DND-41 (cell line): ENCODE data around the gene RALA.

Source experiments
- ATAC-seq: fragments of 200-7000 bp; cut with Tn5 transposase; 3 replicates; pipeline ENCODE4 v1.9.1; 2021; ENCODE audit warnings: low read depth; ENCODE audit not compliant: insufficient read depth
- DNase-seq: peaks from one replicate; pipeline ENCODE4 v3.0.0-alpha.2; 2020
- H2AFZ ChIP-seq: 2 replicates; pipeline ENCODE4 v1.6.0; 2012; ENCODE audit warnings: low read depth, low read length
- H3K27ac ChIP-seq: 2 replicates; pipeline ENCODE4 v1.5.1; 2012; ENCODE audit warnings: low read length, inconsistent platforms
- H3K27me3 ChIP-seq: fragments of 200-600 bp; sonication (generic); 2 replicates; pipeline ENCODE4 v1.6.0; 2012; ENCODE audit warnings: low read length, mild to moderate bottlenecking, inconsistent platforms; ENCODE audit not compliant: insufficient read depth, poor library complexity
- H3K36me3 ChIP-seq: 2 replicates; pipeline ENCODE4 v1.5.1; 2012; ENCODE audit warnings: low read length, inconsistent platforms; ENCODE audit not compliant: insufficient read depth
- H3K4me1 ChIP-seq: 2 replicates; pipeline ENCODE4 v1.5.1; 2012; ENCODE audit warnings: mild to moderate bottlenecking, low read length; ENCODE audit not compliant: insufficient read depth
- H3K4me2 ChIP-seq: 2 replicates; pipeline ENCODE4 v1.6.0; 2012; ENCODE audit warnings: mild to moderate bottlenecking, moderate library complexity, low read length, inconsistent platforms; ENCODE audit not compliant: insufficient read depth
- H3K4me3 ChIP-seq, 2 experiments: fragments of 200-600 bp in 1 of 2; shearing (Covaris generic) in 1 of 2; 2 replicates each; pipeline ENCODE4 v1.5.1; 2012 to 2016; ENCODE audit warnings: inconsistent platforms in 2 of 2, low read length in 2 of 2, mild to moderate bottlenecking in 2 of 2, low read depth in 1 of 2, moderate library complexity in 1 of 2
- H3K79me2 ChIP-seq: 2 replicates; pipeline ENCODE4 v1.6.0; 2012; ENCODE audit warnings: low read length, inconsistent platforms; ENCODE audit not compliant: insufficient read depth
- H3K9ac ChIP-seq: 2 replicates; pipeline ENCODE4 v1.6.0; 2012; ENCODE audit warnings: low read depth, mild to moderate bottlenecking, inconsistent platforms, low read length, moderate library complexity
- H3K9me3 ChIP-seq: 2 replicates; pipeline ENCODE4 v1.5.1; 2012; ENCODE audit warnings: low read length, moderate library complexity, mild to moderate bottlenecking, inconsistent platforms; ENCODE audit not compliant: insufficient read depth, severe bottlenecking
- H4K20me1 ChIP-seq: 2 replicates; pipeline ENCODE4 v1.6.0; 2012; ENCODE audit warnings: low read length; ENCODE audit not compliant: insufficient read depth
- CTCF ChIP-seq: IDR thresholded peaks from 2 replicates; pipeline ENCODE4 v1.5.1; 2012; ENCODE audit warnings: borderline replicate concordance, low read length, moderate library complexity, mild to moderate bottlenecking; ENCODE audit not compliant: poor library complexity, severe bottlenecking; ENCODE audit errors: extremely low read depth
- EZH2 ChIP-seq: IDR thresholded peaks from 3 replicates; pipeline ENCODE4 v1.6.1; 2012; ENCODE audit warnings: borderline replicate concordance, low read depth, mild to moderate bottlenecking, moderate library complexity, low read length, inconsistent platforms; ENCODE audit not compliant: severe bottlenecking

RALA gene

GRCh38 chr7:39631736-39632308 lies 8.4 kb downstream of the RALA start:
- Histone ChIP-seq H3K27me3 (no peaks in the 10 kb centered on the region), H3K79me2 (peaks cover 87% of the 10 kb centered on the region), H3K4me2 (no peak overlapping the region), H2AFZ (no peak overlapping the region), H3K4me3 (no peak overlapping the region), H3K4me1 (peaks cover 20% of the 10 kb centered on the region), H3K36me3 (peaks cover 31% of the 10 kb centered on the region), H3K27ac (no peak overlapping the region), H3K9ac (no peak overlapping the region), H4K20me1 (peaks cover 6% of the 10 kb centered on the region; the same call in 1 of the 2 replicates), H3K9me3 (no peaks in the 10 kb centered on the region)
- no peak for ATAC-seq
- TF ChIP-seq EZH2 (no peak), CTCF (no peak)
- no peak for DNase-seq

- TF ChIP-seq CTCF = no peak
- TF ChIP-seq EZH2 = no peak
- H3K27ac ChIP-seq = peak overlapping the region; percentile 57
- no peak overlapping the region for H2AFZ ChIP-seq
- peaks cover 20% of the 10 kb centered on the region for H3K4me1 ChIP-seq
- peaks cover 31% of the 10 kb centered on the region for H3K36me3 ChIP-seq
- no peak overlapping the region for H3K9ac ChIP-seq
- no peaks in the 10 kb centered on the region for H3K9me3 ChIP-seq
- ATAC-seq (peak; percentile 77), DNase-seq (peak; percentile 32)
- peaks cover 87% of the 10 kb centered on the region for H3K79me2 ChIP-seq
- H3K27me3 ChIP-seq = no peaks in the 10 kb centered on the region
- no peak overlapping the region for H3K4me3 ChIP-seq
- H3K4me2 ChIP-seq = 0 out of 2 replicates have a peak overlapping the region, but pooled peaks have one; percentile 6
- H4K20me1 ChIP-seq = peaks cover 9% of the 10 kb centered on the region; the same call in 1 of the 2 replicates
These were observed 10.4 kb downstream of the RALA start for GRCh38 chr7:39633563-39634477.

- no peak for ATAC-seq
- Histone ChIP-seq H3K27me3 (no peaks in the 10 kb centered on the region), H2AFZ (no peak overlapping the region), H3K4me1 (peaks cover 20% of the 10 kb centered on the region), H3K27ac (no peak overlapping the region), H3K79me2 (peaks cover 90% of the 10 kb centered on the region), H3K36me3 (peaks cover 31% of the 10 kb centered on the region), H3K9me3 (no peaks in the 10 kb centered on the region), H3K9ac (no peak overlapping the region), H3K4me2 (no peak overlapping the region), H3K4me3 (no peak overlapping the region), H4K20me1 (peaks cover 12% of the 10 kb centered on the region; the same call in 1 of the 2 replicates)
- DNase-seq = no peak
- TF ChIP-seq CTCF (no peak), EZH2 (no peak)
These were observed 11.1 kb downstream of the RALA start for GRCh38 chr7:39634478-39634805.
